GM10847 (cell line): ENCODE measurements around the gene MPRIP.

Source experiments
- POLR2A ChIP-seq: IDR thresholded peaks from 2 replicates; pipeline ENCODE4 v1.6.1; 2011; ENCODE audit not compliant: insufficient read length; ENCODE audit errors: extremely low read depth

Gene MPRIP

GRCh38 chr17:17134051-17134956 lies 92.0 kb downstream of the MPRIP start:
- TF ChIP-seq POLR2A = no peak

GRCh38 chr17:17134957-17135333 lies 92.7 kb downstream of the MPRIP start:
- no peak for TF ChIP-seq POLR2A

- TF ChIP-seq POLR2A = no peak
Measured at GRCh38 chr17:17137731-17138585, 95.7 kb downstream of the MPRIP start.

- TF ChIP-seq POLR2A = no peak
Measured at GRCh38 chr17:17139972-17140589, 97.8 kb downstream of the MPRIP start.

- no peak for TF ChIP-seq POLR2A
Measured at GRCh38 chr17:17140590-17140980, 98.3 kb downstream of the MPRIP start.

GRCh38 chr17:17141279-17141678 lies 99.0 kb downstream of the MPRIP start:
- TF ChIP-seq POLR2A = no peak

- no peak for TF ChIP-seq POLR2A
Measured at GRCh38 chr17:17141860-17142552, 99.7 kb downstream of the MPRIP start.

- no peak for TF ChIP-seq POLR2A
Measured at GRCh38 chr17:17142556-17142955, 100.3 kb downstream of the MPRIP start.

GRCh38 chr17:17143501-17143900 lies 101.2 kb downstream of the MPRIP start:
- no peak for TF ChIP-seq POLR2A

GRCh38 chr17:17144061-17144460 lies 101.8 kb downstream of the MPRIP start:
- TF ChIP-seq POLR2A = no peak

GRCh38 chr17:17144916-17145665 lies 102.8 kb downstream of the MPRIP start:
- TF ChIP-seq POLR2A = no peak

- no peak for TF ChIP-seq POLR2A
Measured at GRCh38 chr17:17146786-17147406, 104.6 kb downstream of the MPRIP start.

GRCh38 chr17:17147821-17148220 lies 105.6 kb downstream of the MPRIP start:
- TF ChIP-seq POLR2A = no peak
